Measurements from ENCODE around the gene DNAJC30. TPM values are rescaled to one million over a fixed set of nuclear protein-coding genes. Genes with fewer than 3 reads are reported as not detected.
"Not testable (repeated sequence)": the region's sequence is repeated elsewhere in the genome, so short reads cannot be mapped to it uniquely, and the experiment has no call there.

The DNAJC30 gene
- total RNA-seq, 2 experiments from 2014 or later = 5.9 to 13.7 TPM

GRCh38 chr7:73726083-73726466, 42.8 kb upstream of the DNAJC30 start:
- Histone ChIP-seq H3K4me3 (ENCODE audit: low read depth, low read length, poor library complexity, severe bottlenecking) (no peak overlapping the region), H2AFZ (ENCODE audit: low read length) (no peak overlapping the region), H3K4me2 (ENCODE audit: low read length) (no peak overlapping the region), H3K36me3 (ENCODE audit: insufficient read depth, low read length) (no peaks in the 10 kb centered on the region), H3K9me3 (ENCODE audit: low read length) (no peaks in the 10 kb centered on the region), H3K79me2 (ENCODE audit: insufficient read depth, low read depth, low read length) (no peaks in the 10 kb centered on the region), H3K9me2 (ENCODE audit: insufficient read depth, low read length) (no peaks in the 10 kb centered on the region), H3K27ac (ENCODE audit: low read depth, low read length, poor library complexity, severe bottlenecking) (no peak overlapping the region), H3K4me1 (ENCODE audit: insufficient read depth, low read length, poor library complexity, severe bottlenecking) (peaks cover 7% of the 10 kb centered on the region), H4K20me1 (ENCODE audit: insufficient read depth, low read length) (no peaks in the 10 kb centered on the region)
- CTCF ChIA-PET (ENCODE audit: unreplicated experiment) = interaction anchor here (0.6 kb wide), 1 partner anchor 148 kb away, joined by 5 read pairs; the partner anchor contains the start of gene TBL2
- intact Hi-C loops (cut with micrococcal nuclease; ENCODE audit: unreplicated experiment) = loop anchor here (10.0 kb wide), 1 partner anchor 271 kb away; no protein-coding TSS in a partner anchor
- no peak for DNase-seq (ENCODE audit: low spot score)
- no TSS peak for BruUV-seq (replicated peaks)
- POLR2A ChIA-PET = interaction anchor here (0.6 kb wide), 1 partner anchor 95 kb away, joined by 5 read pairs; no protein-coding TSS in a partner anchor
- TF ChIP-seq CTCF (conservative IDR thresholded peaks at IDR 0.05; ENCODE audit: low read length) (no peak; the same call in 1 of the 2 replicates), EZH2phosphoT487 (IDR thresholded peaks at IDR 0.05; ENCODE audit: borderline replicate concordance, low read depth, low read length) (no peak)

- no peak for DNase-seq (ENCODE audit: low spot score)
- ChIA-PET CTCF (ENCODE audit: unreplicated experiment) (no interaction called here), POLR2A (interaction anchor here (0.6 kb wide), 1 partner anchor 8 kb away, joined by 3 read pairs; no protein-coding TSS in a partner anchor)
- Histone ChIP-seq H2AFZ (ENCODE audit: low read length) (no peak overlapping the region), H3K27ac (ENCODE audit: low read depth, low read length, poor library complexity, severe bottlenecking) (no peak overlapping the region), H4K20me1 (ENCODE audit: insufficient read depth, low read length) (no peaks in the 10 kb centered on the region), H3K4me1 (ENCODE audit: insufficient read depth, low read length, poor library complexity, severe bottlenecking) (peaks cover 9% of the 10 kb centered on the region), H3K9me2 (ENCODE audit: insufficient read depth, low read length) (no peaks in the 10 kb centered on the region), H3K4me2 (ENCODE audit: low read length) (no peak overlapping the region), H3K4me3 (ENCODE audit: low read depth, low read length, poor library complexity, severe bottlenecking) (no peak overlapping the region), H3K36me3 (ENCODE audit: insufficient read depth, low read length) (no peaks in the 10 kb centered on the region), H3K79me2 (ENCODE audit: insufficient read depth, low read depth, low read length) (no peaks in the 10 kb centered on the region), H3K9me3 (ENCODE audit: low read length) (no peaks in the 10 kb centered on the region)
- intact Hi-C loops (cut with micrococcal nuclease; ENCODE audit: unreplicated experiment) = loop anchor here (2.0 to 10.0 kb wide), 2 partner anchors 41 to 269 kb away; partner anchors contain the start of genes BUD23 and DNAJC30
- TF ChIP-seq CTCF (conservative IDR thresholded peaks at IDR 0.05; ENCODE audit: low read length) = no peak
- no peak for TF ChIP-seq EZH2phosphoT487 (IDR thresholded peaks at IDR 0.05; ENCODE audit: borderline replicate concordance, low read depth, low read length)
- no TSS peak for BruUV-seq (replicated peaks)
Observed at GRCh38 chr7:73723813-73724212, 40.6 kb upstream of the DNAJC30 start.

- intact Hi-C loops (cut with micrococcal nuclease; ENCODE audit: unreplicated experiment) = loop anchor here (10.0 kb wide), 1 partner anchor 268 kb away; no protein-coding TSS in a partner anchor
- ChIA-PET CTCF (ENCODE audit: unreplicated experiment) (no interaction called here), POLR2A (no interaction called here)
- Histone ChIP-seq H3K36me3 (ENCODE audit: insufficient read depth, low read length) (no peaks in the 10 kb centered on the region), H3K4me2 (ENCODE audit: low read length) (no peak overlapping the region), H4K20me1 (ENCODE audit: insufficient read depth, low read length) (no peaks in the 10 kb centered on the region), H3K9me2 (ENCODE audit: insufficient read depth, low read length) (no peaks in the 10 kb centered on the region), H3K27ac (ENCODE audit: low read depth, low read length, poor library complexity, severe bottlenecking) (no peak overlapping the region), H3K79me2 (ENCODE audit: insufficient read depth, low read depth, low read length) (no peaks in the 10 kb centered on the region), H3K9me3 (ENCODE audit: low read length) (no peaks in the 10 kb centered on the region), H3K4me3 (ENCODE audit: low read depth, low read length, poor library complexity, severe bottlenecking) (no peak overlapping the region), H2AFZ (ENCODE audit: low read length) (no peak overlapping the region), H3K4me1 (ENCODE audit: insufficient read depth, low read length, poor library complexity, severe bottlenecking) (peaks cover 15% of the 10 kb centered on the region)
- BruUV-seq (replicated peaks) = no TSS peak
- TF ChIP-seq CTCF (conservative IDR thresholded peaks at IDR 0.05; ENCODE audit: low read length) (no peak), EZH2phosphoT487 (IDR thresholded peaks at IDR 0.05; ENCODE audit: borderline replicate concordance, low read depth, low read length) (no peak)
- DNase-seq (ENCODE audit: low spot score) = no peak
Observed at GRCh38 chr7:73722785-73723184, 39.5 kb upstream of the DNAJC30 start.

- H3K36me3 ChIP-seq (ENCODE audit: insufficient read depth, low read length); H3K9me3 ChIP-seq (ENCODE audit: low read length); H2AFZ ChIP-seq (ENCODE audit: low read length); POLR2A ChIA-PET; H3K4me3 ChIP-seq (ENCODE audit: low read depth, low read length, poor library complexity, severe bottlenecking); BruUV-seq (replicated peaks); H3K79me2 ChIP-seq (ENCODE audit: insufficient read depth, low read depth, low read length); H3K4me2 ChIP-seq (ENCODE audit: low read length); DNase-seq (ENCODE audit: low spot score); H3K27ac ChIP-seq (ENCODE audit: low read depth, low read length, poor library complexity, severe bottlenecking); H4K20me1 ChIP-seq (ENCODE audit: insufficient read depth, low read length); H3K9me2 ChIP-seq (ENCODE audit: insufficient read depth, low read length); CTCF ChIA-PET (ENCODE audit: unreplicated experiment): not testable (repeated sequence)
- intact Hi-C loops (cut with micrococcal nuclease; ENCODE audit: unreplicated experiment) = loop anchor here (10.0 kb wide), 1 partner anchor 267 kb away; no protein-coding TSS in a partner anchor
- peaks cover 14% of the 10 kb centered on the region for H3K4me1 ChIP-seq (ENCODE audit: insufficient read depth, low read length, poor library complexity, severe bottlenecking)
Observed at GRCh38 chr7:73722182-73722581, 38.9 kb upstream of the DNAJC30 start.
